Measurements from ENCODE around the gene MEGF9.
"Not testable (repeated sequence)": the region's sequence is repeated elsewhere in the genome, so short reads cannot be mapped to it uniquely, and the experiment has no call there.

The MEGF9 gene

GRCh38 chr9:120571443-120572257, 142.6 kb downstream of the MEGF9 start:
- DNase-seq (ENCODE audit: low read depth): no peak

GRCh38 chr9:120570296-120570695, 144.0 kb downstream of the MEGF9 start:
- no peak for DNase-seq (ENCODE audit: low read depth)

DNA sequence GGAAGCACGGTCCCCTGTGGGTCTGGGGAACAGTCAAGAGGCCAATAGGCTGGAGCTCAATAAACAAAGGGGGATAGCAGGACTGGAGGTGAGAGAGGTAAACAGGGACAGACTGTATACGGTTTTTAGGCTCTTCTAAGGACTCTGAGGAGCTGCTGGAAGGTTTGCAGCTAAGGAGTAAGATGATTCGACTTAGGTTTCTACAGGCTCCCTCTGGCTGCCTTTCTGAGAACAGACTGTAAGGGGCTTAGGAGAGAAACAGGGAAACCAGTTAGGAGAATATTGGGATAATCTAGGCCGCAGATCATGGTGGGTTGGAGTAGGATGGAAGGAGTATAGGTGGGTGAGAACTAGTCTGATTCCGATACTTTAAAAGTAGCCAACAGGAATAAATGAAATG, 144.7 kb downstream of the MEGF9 start:
- DNase-seq (ENCODE audit: low read depth): no peak

DNA sequence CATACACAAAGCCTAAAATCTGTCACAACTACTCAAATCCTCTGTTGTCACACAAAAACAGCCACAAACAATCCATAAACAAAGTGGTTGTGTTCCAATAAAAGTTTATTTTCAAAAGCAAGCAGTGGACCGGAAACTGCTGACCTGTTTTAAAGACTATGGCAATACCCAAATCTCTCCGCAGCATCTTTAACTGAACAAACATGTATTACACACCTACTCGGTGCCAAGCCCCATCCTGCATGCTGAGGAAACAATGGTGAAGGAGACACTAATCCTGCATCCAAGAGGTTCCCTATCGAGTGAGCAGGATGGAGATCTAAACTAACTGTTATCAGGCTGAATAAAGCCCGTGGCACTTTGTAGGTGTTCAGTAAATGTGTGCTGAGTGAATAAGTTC, 145.5 kb downstream of the MEGF9 start:
- DNase-seq (ENCODE audit: low read depth): no peak

DNA sequence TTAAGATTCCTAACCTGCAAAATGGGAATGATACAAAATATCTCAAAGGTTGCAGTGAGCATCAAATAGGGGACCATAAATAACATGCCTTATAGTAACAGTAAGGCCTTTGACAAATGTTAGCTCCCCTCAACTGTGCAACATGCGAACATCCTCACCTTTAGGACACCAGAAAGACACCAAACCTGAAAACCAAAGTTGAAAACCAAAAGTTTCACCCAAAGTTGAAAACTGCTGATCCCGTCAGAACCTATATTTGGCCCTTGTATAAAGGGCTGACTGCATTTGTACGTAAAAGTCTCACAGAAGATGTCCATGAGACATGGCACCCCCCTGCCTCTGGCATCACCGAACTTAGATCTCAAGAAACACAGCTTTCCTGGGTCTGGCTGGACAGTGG, 146.4 kb downstream of the MEGF9 start:
- DNase-seq (ENCODE audit: low read depth): no peak

- no peak for DNase-seq (ENCODE audit: low read depth)
These were observed 147.2 kb downstream of the MEGF9 start for GRCh38 chr9:120567081-120567480.

DNA sequence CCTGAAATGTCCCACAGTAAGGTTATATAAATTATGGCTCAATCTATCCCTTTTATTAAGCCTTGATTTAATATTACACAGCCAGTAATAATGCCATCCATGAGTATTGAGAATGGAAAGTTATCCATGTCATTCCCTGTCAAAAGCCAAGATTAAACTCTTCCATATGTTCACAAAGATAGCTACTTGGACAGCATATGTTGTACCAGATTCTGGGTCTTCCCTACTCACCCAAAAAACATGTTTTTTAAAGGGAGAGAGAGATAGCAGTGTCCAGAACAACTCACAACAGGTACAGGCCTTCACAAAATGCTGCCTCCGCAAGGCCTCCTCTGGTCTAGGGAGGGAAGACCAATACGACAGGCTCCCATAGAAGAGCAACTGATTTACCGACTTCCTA, 149.7 kb downstream of the MEGF9 start:
- DNase-seq (ENCODE audit: low read depth): no peak

DNA sequence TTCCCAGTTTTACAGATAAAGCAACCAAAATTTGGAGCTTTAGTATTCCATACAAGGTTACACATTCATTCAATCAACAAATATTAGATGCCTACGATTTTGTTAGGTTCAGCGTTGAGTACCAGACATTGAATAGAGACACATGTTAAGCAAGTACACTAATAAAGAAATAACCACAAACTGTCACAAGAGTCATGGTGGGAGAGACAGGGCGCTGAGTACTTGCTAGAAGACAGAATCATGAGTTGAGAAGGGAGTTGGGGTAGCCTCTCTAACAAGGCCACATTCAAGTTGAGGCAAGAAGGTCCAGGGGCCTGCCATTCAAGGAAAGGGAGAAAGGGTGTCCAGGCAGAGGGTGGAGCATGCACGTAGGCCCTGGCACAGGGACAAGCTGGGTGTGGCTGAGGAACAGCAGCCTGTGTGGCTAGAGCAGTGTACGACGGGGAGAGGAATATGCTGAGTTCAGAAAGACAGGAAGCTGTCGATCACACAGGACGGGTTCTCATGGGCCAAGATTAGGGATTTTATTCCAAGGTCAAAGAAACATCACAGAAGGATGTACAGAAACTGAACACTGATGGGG, 151.3 kb downstream of the MEGF9 start:
- DNase-seq (ENCODE audit: low read depth): no peak

- DNase-seq (ENCODE audit: low read depth): no peak
These were observed 152.6 kb downstream of the MEGF9 start for GRCh38 chr9:120561709-120562108.

GRCh38 chr9:120559546-120559945, 154.7 kb downstream of the MEGF9 start:
- no peak for DNase-seq (ENCODE audit: low read depth)

- no peak for DNase-seq (ENCODE audit: low read depth)
These were observed 155.8 kb downstream of the MEGF9 start for GRCh38 chr9:120558454-120558853.

GRCh38 chr9:120557205-120557604, 157.1 kb downstream of the MEGF9 start:
- no peak for DNase-seq (ENCODE audit: low read depth)

- DNase-seq (ENCODE audit: low read depth): no peak
These were observed 157.5 kb downstream of the MEGF9 start for GRCh38 chr9:120556775-120557174.

DNA sequence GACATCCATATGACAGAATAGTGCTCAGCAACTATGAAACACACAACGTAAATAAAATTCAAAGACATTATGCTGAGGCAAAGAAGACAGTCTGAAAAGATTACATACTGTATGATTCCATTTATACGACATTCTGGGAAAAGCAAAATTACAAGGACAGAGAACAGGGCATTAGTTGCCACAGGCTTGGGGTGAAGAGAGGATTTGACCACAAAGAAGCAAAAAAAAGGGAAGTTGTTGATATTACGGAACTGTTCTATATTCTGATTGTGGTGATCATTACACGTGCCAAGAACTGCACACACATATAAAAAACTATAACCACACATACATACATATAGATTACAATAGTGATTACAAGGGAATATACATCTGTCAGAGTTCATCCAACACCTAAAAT, 158.4 kb downstream of the MEGF9 start:
- DNase-seq (ENCODE audit: low read depth): no peak

DNA sequence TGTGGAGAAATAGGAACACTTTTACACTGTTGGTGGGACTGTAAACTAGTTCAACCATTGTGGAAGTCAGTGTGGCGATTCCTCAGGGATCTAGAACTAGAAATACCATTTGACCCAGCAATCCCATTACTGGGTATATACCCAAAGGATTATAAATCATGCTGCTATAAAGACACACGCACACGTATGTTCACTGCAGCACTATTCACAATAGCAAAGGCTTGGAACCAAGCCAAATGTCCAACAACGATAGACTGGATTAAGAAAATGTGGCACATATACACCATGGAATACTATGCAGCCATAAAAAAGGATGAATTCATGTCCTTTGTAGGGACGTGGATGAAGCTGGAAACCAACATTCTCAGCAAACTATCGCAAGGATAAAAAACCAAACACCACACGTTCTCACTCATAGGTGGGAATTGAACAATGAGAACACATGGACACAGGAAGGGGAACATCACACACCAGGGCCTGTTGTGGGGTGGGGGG, 162.0 kb downstream of the MEGF9 start:
- not testable (repeated sequence) for DNase-seq (ENCODE audit: low read depth)

All from T-helper 22 cell (primary cell).